Measurements from ENCODE around the gene GSTCD. TPM values are rescaled to one million over a fixed set of nuclear protein-coding genes. Genes with fewer than 3 reads are reported as not detected.
"Not testable (repeated sequence)": the region's sequence is repeated elsewhere in the genome, so short reads cannot be mapped to it uniquely, and the experiment has no call there.

GSTCD gene
- total and polyA plus RNA-seq, 5 donors, result 2.1 to 6.3 (median 6.2) TPM

DNA sequence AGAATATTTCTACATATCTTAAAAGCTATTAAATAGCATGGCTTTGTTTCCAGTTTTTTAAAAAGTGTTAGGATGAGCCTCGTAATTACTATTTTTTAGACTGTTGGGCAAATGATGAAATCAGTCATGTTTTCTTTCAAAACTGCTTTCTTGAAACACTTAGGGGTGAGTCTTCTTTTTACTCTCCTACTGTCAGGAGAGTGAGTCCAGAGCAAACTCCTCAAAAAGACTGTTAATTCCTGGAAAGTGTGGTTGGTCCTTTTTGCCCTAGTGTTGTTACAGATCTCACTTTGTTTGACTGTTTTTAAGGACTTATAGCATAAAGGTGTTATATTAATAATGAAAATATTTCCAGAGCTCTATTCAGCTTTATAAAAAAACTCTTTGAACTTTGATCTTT is 6.3 kb downstream of the GSTCD start:
- no peak for DNase-seq
- no peaks in the 10 kb centered on the region for H3K27me3 ChIP-seq (ENCODE audit: control insufficient read depth, insufficient read depth)
- intact Hi-C loops (cut with DNase I), result loop anchor here in 1 of 4 donors (10.0 kb wide), 1 partner anchor 570 kb away; the partner anchor contains the start of gene TET2

DNA sequence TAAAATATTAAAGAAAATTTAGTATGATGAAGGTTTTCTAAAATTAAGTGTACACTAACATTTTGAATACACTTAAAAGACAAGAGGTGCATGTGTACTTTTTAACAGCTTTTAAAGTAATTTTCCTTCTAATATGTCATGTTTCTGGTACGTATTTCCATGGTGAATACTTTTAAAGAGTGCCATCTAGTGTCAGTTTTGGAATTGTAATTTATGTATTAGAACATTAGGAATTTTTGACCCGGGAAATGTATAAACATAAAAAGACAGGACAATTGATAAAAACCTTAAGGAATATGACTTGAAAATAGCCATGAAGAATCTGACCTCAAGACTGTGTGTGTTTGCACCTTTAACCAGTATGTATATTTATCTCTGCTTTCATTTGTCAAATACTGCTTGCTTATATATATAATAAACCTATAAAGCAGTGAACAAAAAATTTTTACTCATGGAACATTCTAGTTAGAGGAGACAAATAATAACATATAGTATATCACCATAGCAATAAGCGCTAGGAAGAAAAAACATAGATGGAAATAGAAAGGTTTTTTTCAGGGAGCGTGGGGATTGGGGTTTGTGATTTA is 7.2 kb downstream of the GSTCD start:
- Histone ChIP-seq H3K4me1 (ENCODE audit: control insufficient read depth, insufficient read depth, low read length) (no peaks in the 10 kb centered on the region), H3K9me3 (ENCODE audit: control insufficient read depth, low read length) (no peaks in the 10 kb centered on the region), H3K27me3 (ENCODE audit: control insufficient read depth, insufficient read depth) (no peaks in the 10 kb centered on the region), H3K27ac (ENCODE audit: low read length) (no peak overlapping the region), H3K4me3 (ENCODE audit: low read length) (peak overlapping the region; percentile 15)
- WGBS, result 46% methylated on average over 4 of the region's 4 CpGs
- intact Hi-C loops (cut with DNase I), result loop anchor here in 1 of 4 donors (10.0 kb wide), 1 partner anchor 571 kb away; the partner anchor contains the start of gene TET2
- ATAC-seq (no peak), DNase-seq (no peak)

More for the DNA sequence above, 6.3 kb downstream of the GSTCD start:
- Histone ChIP-seq H3K27ac (ENCODE audit: low read length) (no peak overlapping the region), H3K4me1 (ENCODE audit: control insufficient read depth, insufficient read depth, low read length) (no peaks in the 10 kb centered on the region), H3K4me3 (ENCODE audit: low read length) (no peak overlapping the region), H3K9me3 (ENCODE audit: control insufficient read depth, low read length) (no peaks in the 10 kb centered on the region)
- ATAC-seq, result no peak
- 78% methylated on average over 1 of the region's 1 CpG for WGBS

DNA sequence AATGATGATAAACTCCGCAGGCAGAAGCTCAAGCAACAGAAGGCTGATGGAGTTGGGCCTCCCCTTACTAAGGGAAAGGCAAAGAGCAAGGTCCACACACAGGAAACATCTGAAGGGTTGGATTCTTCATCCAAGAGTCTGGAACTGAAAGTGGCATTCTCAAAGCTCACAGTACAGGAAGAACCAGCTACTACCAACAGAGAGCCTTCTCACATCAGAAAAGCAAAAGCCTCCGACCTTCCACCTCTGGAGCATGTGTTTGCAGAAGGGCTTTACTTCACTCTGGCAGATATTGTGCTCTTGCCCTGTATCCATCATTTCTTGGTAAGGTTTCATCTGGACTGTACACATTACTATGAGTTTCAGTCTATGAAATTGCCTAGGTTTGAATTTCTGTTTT is 10.6 kb downstream of the GSTCD start:
- no peak overlapping the region for H3K4me3 ChIP-seq (ENCODE audit: low read length)
- intact Hi-C loops (cut with DNase I), result loop anchor here in 1 of 4 donors (10.0 kb wide), 1 partner anchor 574 kb away; the partner anchor contains the start of gene TET2
- H3K27ac ChIP-seq (ENCODE audit: low read length), result no peak overlapping the region
- no peak for ATAC-seq
- no peaks in the 10 kb centered on the region for H3K27me3 ChIP-seq (ENCODE audit: control insufficient read depth, insufficient read depth)
- H3K9me3 ChIP-seq (ENCODE audit: control insufficient read depth, low read length), result no peaks in the 10 kb centered on the region
- no peaks in the 10 kb centered on the region for H3K4me1 ChIP-seq (ENCODE audit: control insufficient read depth, insufficient read depth, low read length)
- DNase-seq, result no peak
- 90% methylated on average over 2 of the region's 2 CpGs for WGBS

DNA sequence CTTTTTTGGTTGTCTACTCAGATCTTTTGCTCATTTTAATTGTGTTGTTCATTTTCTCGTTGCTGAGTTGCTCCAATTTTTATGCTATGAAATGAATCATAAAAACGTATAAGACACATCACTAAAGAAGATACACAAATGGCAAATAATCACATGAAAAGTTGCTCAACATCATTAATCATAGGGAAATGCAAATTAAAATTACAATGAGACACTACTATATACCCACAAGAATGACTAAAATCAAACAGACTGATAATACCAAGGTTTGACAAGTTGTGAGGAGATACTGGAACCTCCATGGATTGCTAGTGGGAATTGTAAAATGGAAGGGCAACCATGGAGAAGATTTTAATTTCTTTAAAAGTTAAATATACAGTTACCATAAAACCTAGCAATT is 17.0 kb downstream of the GSTCD start:
- intact Hi-C loops (cut with DNase I), result no loop called here
- no peaks in the 10 kb centered on the region for H3K27me3 ChIP-seq (ENCODE audit: control insufficient read depth, insufficient read depth)
- no peak overlapping the region for H3K4me3 ChIP-seq (ENCODE audit: low read length)
- ATAC-seq, result no peak
- H3K27ac ChIP-seq (ENCODE audit: low read length), result no peak overlapping the region
- H3K9me3 ChIP-seq (ENCODE audit: control insufficient read depth, low read length), result no peaks in the 10 kb centered on the region
- DNase-seq, result no peak
- no peaks in the 10 kb centered on the region for H3K4me1 ChIP-seq (ENCODE audit: control insufficient read depth, insufficient read depth, low read length)
- 91% methylated on average over 2 of the region's 2 CpGs for WGBS

DNA sequence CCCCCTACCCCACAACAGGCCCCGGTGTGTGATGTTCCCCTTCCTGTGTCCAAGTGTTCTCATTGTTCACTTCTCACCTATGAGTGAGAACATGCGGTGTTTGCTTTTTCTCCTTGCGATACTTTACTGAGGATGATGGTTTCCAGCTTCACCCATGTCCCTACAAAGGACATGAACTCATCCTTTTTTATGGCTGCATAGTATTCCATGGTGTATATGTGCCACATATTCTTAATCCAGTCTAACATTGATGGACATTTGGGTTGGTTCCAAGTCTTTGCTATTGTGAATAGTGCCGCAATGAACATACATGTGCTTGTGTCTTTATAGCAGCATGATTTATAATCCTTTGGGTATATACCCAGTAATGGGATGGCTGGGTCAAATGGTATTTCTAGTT is 21.3 kb downstream of the GSTCD start:
- WGBS, result 97% methylated on average over 4 of the region's 4 CpGs
- DNase-seq; H3K4me3 ChIP-seq (ENCODE audit: low read length); ATAC-seq; H3K9me3 ChIP-seq (ENCODE audit: control insufficient read depth, low read length); H3K4me1 ChIP-seq (ENCODE audit: control insufficient read depth, insufficient read depth, low read length); H3K27ac ChIP-seq (ENCODE audit: low read length); H3K27me3 ChIP-seq (ENCODE audit: control insufficient read depth, insufficient read depth); intact Hi-C loops (cut with DNase I): not testable (repeated sequence)

DNA sequence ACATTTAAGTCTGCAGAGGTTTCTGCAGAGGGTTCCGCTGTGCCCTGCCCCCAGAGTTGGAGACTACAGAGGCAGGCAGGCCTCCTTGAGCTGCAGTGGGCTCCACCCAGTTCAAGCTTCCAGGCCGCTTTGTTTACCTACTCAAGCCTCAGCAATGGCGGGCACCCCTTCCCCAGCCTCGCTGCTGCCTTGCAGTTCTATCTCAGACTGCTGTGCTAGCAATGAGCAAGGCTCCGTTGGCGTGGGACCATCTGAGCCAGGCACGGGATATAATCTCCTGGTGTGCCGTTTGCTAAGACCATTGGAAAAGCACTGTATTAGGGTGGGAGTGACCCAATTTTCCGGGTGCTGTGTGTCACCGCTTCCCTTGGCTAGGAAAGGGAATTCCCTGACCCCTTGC is 26.6 kb downstream of the GSTCD start:
- intact Hi-C loops (cut with DNase I); H3K27me3 ChIP-seq (ENCODE audit: control insufficient read depth, insufficient read depth); H3K4me3 ChIP-seq (ENCODE audit: low read length); DNase-seq; H3K4me1 ChIP-seq (ENCODE audit: control insufficient read depth, insufficient read depth, low read length); H3K9me3 ChIP-seq (ENCODE audit: control insufficient read depth, low read length); ATAC-seq; H3K27ac ChIP-seq (ENCODE audit: low read length): not testable (repeated sequence)
- WGBS, result over 99% methylated on average over 10 of the region's 10 CpGs

DNA sequence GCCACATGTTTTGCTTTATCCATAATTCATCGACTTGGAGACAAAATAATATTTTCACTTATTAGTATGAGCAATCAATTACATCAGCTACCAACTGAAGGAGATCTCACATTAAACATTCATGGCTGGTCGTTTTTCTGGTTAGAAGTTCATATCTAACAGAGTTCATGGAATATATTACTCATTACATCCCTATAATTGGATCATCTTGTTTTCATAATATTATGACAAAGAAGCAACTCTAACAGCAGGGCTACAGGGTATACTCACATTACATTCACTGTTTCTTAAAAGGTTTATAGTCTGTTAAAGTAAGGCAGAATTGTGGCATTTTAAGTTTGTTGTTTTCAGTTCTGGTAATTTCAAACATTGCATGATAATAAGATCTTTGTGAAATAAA is 33.0 kb downstream of the GSTCD start:
- ATAC-seq, result no peak
- DNase-seq, result no peak
- intact Hi-C loops (cut with DNase I), result no loop called here
- Histone ChIP-seq H3K27ac (ENCODE audit: low read length) (no peak overlapping the region), H3K9me3 (ENCODE audit: control insufficient read depth, low read length) (no peaks in the 10 kb centered on the region), H3K27me3 (ENCODE audit: control insufficient read depth, insufficient read depth) (no peaks in the 10 kb centered on the region), H3K4me3 (ENCODE audit: low read length) (no peak overlapping the region), H3K4me1 (ENCODE audit: control insufficient read depth, insufficient read depth, low read length) (no peaks in the 10 kb centered on the region)
- WGBS, result 69% methylated on average over 2 of the region's 2 CpGs

DNA sequence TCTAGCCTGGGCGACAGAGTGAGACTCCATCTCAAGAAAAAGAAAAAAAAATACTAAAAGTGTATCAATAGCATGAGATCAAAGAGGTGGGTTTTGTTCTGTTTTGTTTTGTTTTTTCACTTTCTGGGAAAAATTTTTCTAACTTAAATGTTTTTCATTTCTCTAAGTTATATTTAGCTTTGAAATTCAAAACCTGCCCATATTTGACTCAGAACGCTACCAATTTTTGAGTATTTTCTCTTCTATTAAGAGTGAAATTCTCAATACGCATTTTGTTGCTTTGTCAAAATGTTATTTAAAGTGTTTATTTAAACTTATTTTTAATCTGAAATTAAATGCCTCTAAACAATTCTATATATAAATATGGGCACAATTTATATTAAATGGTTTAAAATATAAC is 39.6 kb downstream of the GSTCD start:
- Histone ChIP-seq H3K4me1 (ENCODE audit: control insufficient read depth, insufficient read depth, low read length) (no peaks in the 10 kb centered on the region), H3K27me3 (ENCODE audit: control insufficient read depth, insufficient read depth) (no peaks in the 10 kb centered on the region), H3K27ac (ENCODE audit: low read length) (no peak overlapping the region), H3K4me3 (ENCODE audit: low read length) (no peak overlapping the region), H3K9me3 (ENCODE audit: control insufficient read depth, low read length) (no peaks in the 10 kb centered on the region)
- 96% methylated on average over 3 of the region's 3 CpGs for WGBS
- ATAC-seq, result no peak
- intact Hi-C loops (cut with DNase I), result no loop called here
- DNase-seq, result no peak

DNA sequence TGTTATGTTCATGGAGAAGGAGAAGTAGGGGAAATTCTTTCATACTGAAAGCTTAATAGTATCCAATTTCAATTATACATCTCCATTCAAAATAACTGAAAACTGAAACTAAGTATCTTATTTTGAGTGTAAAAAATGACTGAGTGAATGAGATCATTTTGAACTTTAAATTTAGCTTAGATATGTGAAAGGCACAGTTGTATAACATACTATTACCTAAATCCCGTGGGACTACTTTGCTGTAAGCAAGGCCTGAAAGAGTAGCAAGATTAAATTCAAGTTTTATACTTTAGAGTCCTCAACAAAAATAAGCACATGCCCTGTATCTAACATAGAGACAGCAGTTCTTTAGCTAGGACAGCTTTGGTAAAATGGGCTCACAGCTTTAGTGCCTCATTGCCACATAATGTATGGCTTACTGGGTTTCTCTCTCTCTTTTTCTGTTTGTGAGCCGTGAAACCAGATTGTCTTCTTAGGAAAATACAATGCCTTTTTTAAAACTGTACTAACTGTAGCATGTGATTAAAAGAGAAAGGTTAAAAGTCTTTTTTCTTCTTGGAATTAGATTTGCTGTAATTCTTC is 43.2 kb downstream of the GSTCD start:
- Histone ChIP-seq H3K27me3 (ENCODE audit: control insufficient read depth, insufficient read depth) (no peaks in the 10 kb centered on the region), H3K27ac (ENCODE audit: low read length) (no peak overlapping the region), H3K4me3 (ENCODE audit: low read length) (no peak overlapping the region), H3K4me1 (ENCODE audit: control insufficient read depth, insufficient read depth, low read length) (no peaks in the 10 kb centered on the region), H3K9me3 (ENCODE audit: control insufficient read depth, low read length) (no peaks in the 10 kb centered on the region)
- ATAC-seq, result no peak
- intact Hi-C loops (cut with DNase I), result no loop called here
- WGBS, result 63% methylated on average over 2 of the region's 2 CpGs
- no peak for DNase-seq

DNA sequence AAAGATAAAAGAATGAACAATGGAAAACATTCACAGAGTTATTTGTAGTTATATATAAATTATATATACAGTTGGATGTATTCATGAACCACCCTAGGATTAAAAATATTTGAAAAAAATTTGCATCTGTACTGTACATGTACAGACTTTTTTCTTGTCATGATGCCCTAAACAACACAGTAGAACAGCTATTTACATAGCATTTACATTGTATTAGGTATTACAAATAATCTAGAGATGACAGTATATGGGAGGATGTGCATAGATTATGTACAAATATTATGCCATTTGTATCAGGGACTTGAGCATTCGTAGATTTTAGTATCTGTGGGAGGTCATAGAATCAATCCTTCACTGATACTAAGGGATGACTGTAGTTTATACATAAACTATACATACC is 44.8 kb downstream of the GSTCD start:
- DNase-seq (no peak), ATAC-seq (no peak)
- Histone ChIP-seq H3K4me1 (ENCODE audit: control insufficient read depth, insufficient read depth, low read length) (no peaks in the 10 kb centered on the region), H3K9me3 (ENCODE audit: control insufficient read depth, low read length) (no peaks in the 10 kb centered on the region), H3K27me3 (ENCODE audit: control insufficient read depth, insufficient read depth) (no peaks in the 10 kb centered on the region), H3K4me3 (ENCODE audit: low read length) (no peak overlapping the region), H3K27ac (ENCODE audit: low read length) (no peak overlapping the region)
- 94% methylated on average over 1 of the region's 1 CpG for WGBS
- intact Hi-C loops (cut with DNase I), result no loop called here

DNA sequence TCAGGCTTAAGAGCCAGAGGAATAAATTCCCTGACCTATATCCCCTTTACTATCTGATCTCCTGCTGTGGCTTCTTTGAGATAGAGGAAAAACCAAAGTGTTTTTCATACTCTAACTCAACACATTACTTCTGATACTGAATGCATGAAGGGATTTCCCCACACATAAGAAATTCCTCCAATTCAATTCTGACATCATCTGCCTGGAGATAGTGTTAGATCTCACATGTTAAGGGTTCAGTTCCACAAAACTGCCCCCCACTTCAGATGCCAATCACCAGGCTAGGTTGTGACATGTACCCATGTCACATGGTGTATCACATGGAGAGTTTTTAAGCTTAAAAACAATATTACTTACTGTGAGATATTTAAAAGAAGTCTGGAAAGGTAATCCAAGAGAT is 46.8 kb downstream of the GSTCD start:
- DNase-seq, result no peak

DNA sequence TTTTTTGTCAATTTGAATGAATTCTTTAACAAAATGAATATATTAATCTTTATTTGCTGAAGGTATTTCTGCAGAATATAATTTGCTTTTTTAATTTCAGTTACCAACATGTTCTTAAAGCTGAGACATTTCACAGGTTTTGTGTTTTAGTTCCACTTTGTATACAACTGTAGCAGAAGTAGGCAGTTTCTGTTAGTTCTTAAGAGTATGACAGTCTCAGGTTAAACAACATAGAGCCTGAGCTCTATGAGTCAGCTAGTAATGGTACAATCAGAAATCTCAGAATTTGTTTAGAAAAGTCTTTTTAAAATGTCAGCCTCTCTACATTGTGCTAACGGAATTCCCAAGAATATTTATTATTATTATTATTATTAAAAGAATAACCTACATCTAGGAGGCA is 50.4 kb downstream of the GSTCD start:
- Histone ChIP-seq H3K27ac (ENCODE audit: low read length) (no peak overlapping the region), H3K9me3 (ENCODE audit: control insufficient read depth, low read length) (no peaks in the 10 kb centered on the region), H3K4me1 (ENCODE audit: control insufficient read depth, insufficient read depth, low read length) (no peaks in the 10 kb centered on the region), H3K4me3 (ENCODE audit: low read length) (no peak overlapping the region), H3K27me3 (ENCODE audit: control insufficient read depth, insufficient read depth) (no peaks in the 10 kb centered on the region)
- DNase-seq (no peak), ATAC-seq (no peak)
- 93% methylated on average over 1 of the region's 1 CpG for WGBS
- intact Hi-C loops (cut with DNase I), result no loop called here

More for the DNA sequence above, 46.8 kb downstream of the GSTCD start:
- Histone ChIP-seq H3K27ac (ENCODE audit: low read length) (no peak overlapping the region), H3K9me3 (ENCODE audit: control insufficient read depth, low read length) (no peaks in the 10 kb centered on the region), H3K27me3 (ENCODE audit: control insufficient read depth, insufficient read depth) (no peaks in the 10 kb centered on the region), H3K4me3 (ENCODE audit: low read length) (no peak overlapping the region), H3K4me1 (ENCODE audit: control insufficient read depth, insufficient read depth, low read length) (no peaks in the 10 kb centered on the region)
- no peak for ATAC-seq
- intact Hi-C loops (cut with DNase I), result no loop called here

All from right cardiac atrium (tissue), 5 donors.